Measurements from ENCODE around the gene ZNF804A.

DNA sequence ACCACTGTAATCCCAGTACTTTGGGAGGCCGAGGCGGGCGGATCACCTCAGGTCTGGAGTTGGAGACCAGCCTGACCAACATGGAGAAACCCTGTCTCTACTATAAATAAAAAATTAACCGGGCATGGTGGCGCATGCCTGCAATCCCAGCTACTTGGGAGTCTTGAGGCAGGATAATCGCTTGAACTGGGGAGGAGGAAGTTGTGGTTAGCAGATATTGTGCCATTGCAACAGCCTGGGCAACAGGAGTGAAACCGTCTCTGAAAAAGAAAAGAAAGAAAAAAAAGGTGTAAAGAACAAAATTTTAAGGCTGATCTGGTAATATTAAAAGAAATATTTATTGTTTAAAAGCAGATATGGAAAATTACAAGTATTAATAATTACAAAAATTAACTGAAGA is 29.7 kb downstream of the ZNF804A start:
- TF ChIP-seq POU2F2 (IDR thresholded peaks at IDR 0.05; ENCODE audit: low read depth, low read length): no peak
- TF ChIP-seq POLR2A (IDR thresholded peaks at IDR 0.05; ENCODE audit: low read depth, low read length): no peak
- no peak for TF ChIP-seq POLR2AphosphoS5 (IDR thresholded peaks at IDR 0.05; ENCODE audit: low read depth, low read length)
- TF ChIP-seq TAF1 (IDR thresholded peaks at IDR 0.05; ENCODE audit: low read depth, low read length): no peak
- TF ChIP-seq SPI1 (IDR thresholded peaks at IDR 0.05; ENCODE audit: low read depth, low read length): no peak
- no peak for TF ChIP-seq PAX5 (IDR thresholded peaks at IDR 0.05; ENCODE audit: insufficient read depth, low read length, severe bottlenecking)

All from GM12891 (cell line).